Measurements from ENCODE around the gene LATS2.

DNA sequence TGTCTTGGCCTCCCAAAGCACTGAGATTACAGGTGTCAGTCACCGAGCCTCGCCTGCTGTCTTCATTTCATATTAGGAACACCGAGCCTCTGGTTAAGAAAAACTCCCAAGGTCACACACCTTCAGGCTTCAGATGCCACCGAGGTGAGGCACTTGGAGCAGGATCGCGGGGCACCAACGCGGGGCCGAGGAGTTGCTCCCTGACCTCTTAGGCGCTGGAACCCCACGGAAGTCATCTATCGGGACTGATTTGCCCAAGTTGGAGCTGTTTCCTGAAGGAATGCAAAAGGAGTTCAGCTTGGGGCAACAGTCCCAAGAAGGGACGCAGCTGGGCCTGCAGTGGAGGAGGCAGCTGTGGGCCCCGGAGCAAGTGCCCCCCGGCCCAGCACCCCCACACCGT lies 108.5 kb downstream of the LATS2 start:
- no peak for TF ChIP-seq POLR2A (IDR thresholded peaks at IDR 0.05)
- TF ChIP-seq, protein P1, sequence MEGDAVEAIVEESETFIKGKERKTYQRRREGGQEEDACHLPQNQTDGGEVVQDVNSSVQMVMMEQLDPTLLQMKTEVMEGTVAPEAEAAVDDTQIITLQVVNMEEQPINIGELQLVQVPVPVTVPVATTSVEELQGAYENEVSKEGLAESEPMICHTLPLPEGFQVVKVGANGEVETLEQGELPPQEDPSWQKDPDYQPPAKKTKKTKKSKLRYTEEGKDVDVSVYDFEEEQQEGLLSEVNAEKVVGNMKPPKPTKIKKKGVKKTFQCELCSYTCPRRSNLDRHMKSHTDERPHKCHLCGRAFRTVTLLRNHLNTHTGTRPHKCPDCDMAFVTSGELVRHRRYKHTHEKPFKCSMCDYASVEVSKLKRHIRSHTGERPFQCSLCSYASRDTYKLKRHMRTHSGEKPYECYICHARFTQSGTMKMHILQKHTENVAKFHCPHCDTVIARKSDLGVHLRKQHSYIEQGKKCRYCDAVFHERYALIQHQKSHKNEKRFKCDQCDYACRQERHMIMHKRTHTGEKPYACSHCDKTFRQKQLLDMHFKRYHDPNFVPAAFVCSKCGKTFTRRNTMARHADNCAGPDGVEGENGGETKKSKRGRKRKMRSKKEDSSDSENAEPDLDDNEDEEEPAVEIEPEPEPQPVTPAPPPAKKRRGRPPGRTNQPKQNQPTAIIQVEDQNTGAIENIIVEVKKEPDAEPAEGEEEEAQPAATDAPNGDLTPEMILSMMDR (IDR thresholded peaks at IDR 0.05) = no peak

Measured in uterus (tissue), 2 donors.